Measurements from ENCODE around the gene ZDHHC21. TPM values are rescaled to one million over a fixed set of nuclear protein-coding genes. Genes with fewer than 3 reads are reported as not detected.

The ZDHHC21 gene
- total and polyA plus RNA-seq, 2 donors (not counting 1 experiment from before 2014, with no cell fraction given), result 5.2 to 8.6 TPM

Other genes with a start within 250 kb of the ZDHHC21 start
- not detected in 2 replicates for gene CER1, start 29.3 kb upstream of the ZDHHC21 start, total RNA-seq
- gene CER1, start 29.3 kb upstream of the ZDHHC21 start, polyA plus RNA-seq, result not detected in 2 replicates
- gene FREM1, start 217.0 kb upstream of the ZDHHC21 start, total RNA-seq, result under 0.01 TPM in 2 replicates
- gene FREM1, start 217.0 kb upstream of the ZDHHC21 start, polyA plus RNA-seq, result 0.01 and 0.09 TPM in 2 replicates

All from fibroblast of lung (primary cell).